ENCODE results near the gene SLC12A9.
"Not testable (repeated sequence)": the region's sequence is repeated elsewhere in the genome, so short reads cannot be mapped to it uniquely, and the experiment has no call there.

SLC12A9 gene

GRCh38 chr7:100895956-100896731 lies 43.6 kb downstream of the SLC12A9 start:
- DNase-seq (ENCODE audit: low read depth in 2 of 2): no peak

- DNase-seq (ENCODE audit: low read depth in 2 of 2): no peak
Observed at GRCh38 chr7:100896732-100897608, 44.5 kb downstream of the SLC12A9 start.

- DNase-seq (ENCODE audit: low read depth in 2 of 2): no peak
Observed at GRCh38 chr7:100897772-100898454, 45.4 kb downstream of the SLC12A9 start.

- DNase-seq (ENCODE audit: low read depth in 2 of 2): no peak
Observed at GRCh38 chr7:100899432-100899831, 46.9 kb downstream of the SLC12A9 start.

GRCh38 chr7:100900978-100901377 lies 48.5 kb downstream of the SLC12A9 start:
- DNase-seq (ENCODE audit: low read depth in 2 of 2): no peak

- no peak for DNase-seq (ENCODE audit: low read depth in 2 of 2)
Observed at GRCh38 chr7:100901921-100902332, 49.4 kb downstream of the SLC12A9 start.

- no peak for DNase-seq (ENCODE audit: low read depth in 2 of 2)
Observed at GRCh38 chr7:100902638-100903037, 50.1 kb downstream of the SLC12A9 start.

- no peak for DNase-seq (ENCODE audit: low read depth in 2 of 2)
Observed at GRCh38 chr7:100908512-100908911, 56.0 kb downstream of the SLC12A9 start.

GRCh38 chr7:100910443-100910842 lies 57.9 kb downstream of the SLC12A9 start:
- not testable (repeated sequence) for DNase-seq (ENCODE audit: low read depth in 2 of 2)

- DNase-seq (ENCODE audit: low read depth in 2 of 2): no peak
Observed at GRCh38 chr7:100911484-100911883, 59.0 kb downstream of the SLC12A9 start.

GRCh38 chr7:100914208-100914878 lies 61.8 kb downstream of the SLC12A9 start:
- DNase-seq (ENCODE audit: low read depth in 2 of 2): no peak

GRCh38 chr7:100914879-100915447 lies 62.5 kb downstream of the SLC12A9 start:
- DNase-seq (ENCODE audit: low read depth in 2 of 2): no peak
